ENCODE measurements around the gene RAI14. TPM values are rescaled to one million over a fixed set of nuclear protein-coding genes. Genes with fewer than 3 reads are reported as not detected.

Gene RAI14
- total RNA-seq, 4 donors from 2014 or later, result 1.1 to 3.6 (median 1.7) TPM

DNA sequence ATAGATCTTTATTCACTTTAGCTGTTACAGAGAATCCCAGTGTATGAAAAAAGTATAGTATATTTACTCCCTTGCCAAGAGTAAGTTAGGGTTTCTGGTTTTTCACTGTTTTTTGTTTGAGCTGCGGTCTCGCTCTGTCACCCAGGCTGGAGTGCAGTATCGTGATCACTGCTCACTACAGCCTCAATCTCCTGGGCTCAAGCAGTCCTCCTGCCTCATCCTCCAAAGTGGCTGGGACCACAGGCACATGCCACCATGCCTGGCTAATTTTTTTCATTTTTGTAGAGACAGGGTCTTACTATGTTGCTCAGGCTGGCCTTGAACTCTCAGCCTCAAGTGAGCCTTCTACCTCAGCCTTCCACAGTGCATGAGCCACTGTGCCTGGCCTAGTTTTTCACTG, 3.0 kb downstream of the RAI14 start:
- Histone ChIP-seq H3K4me1 (peaks cover 11 to 12% of the 10 kb centered on the region in 2 donors), H3K27me3 (peaks cover 11 to 21% (median 15%) of the 10 kb centered on the region in 3 donors), H3K4me3 (no peak overlapping the region), H3K27ac (no peak overlapping the region), H3K9me3 (no peaks in the 10 kb centered on the region), H3K36me3 (no peaks in the 10 kb centered on the region)
- TF ChIP-seq CTCF (IDR thresholded peaks at IDR 0.05 in 4 of 5, conservative IDR thresholded peaks at IDR 0.05 in 1 of 5) (no peak), POLR2A (IDR thresholded peaks at IDR 0.05) (no peak)
- intact Hi-C loops (cut with DNase I; ENCODE audit: low total_unique reads), result loop anchor here (5.0 to 10.0 kb wide), 2 partner anchors 178 to 266 kb away; partner anchors contain the start of genes DNAJC21 and TTC23L
- DNase-seq (no peak), ATAC-seq (no peak)
- in situ Hi-C loops (cut with MboI; ENCODE audit: low sequenced_read_pairs in 4 of 4), result no loop called here

DNA sequence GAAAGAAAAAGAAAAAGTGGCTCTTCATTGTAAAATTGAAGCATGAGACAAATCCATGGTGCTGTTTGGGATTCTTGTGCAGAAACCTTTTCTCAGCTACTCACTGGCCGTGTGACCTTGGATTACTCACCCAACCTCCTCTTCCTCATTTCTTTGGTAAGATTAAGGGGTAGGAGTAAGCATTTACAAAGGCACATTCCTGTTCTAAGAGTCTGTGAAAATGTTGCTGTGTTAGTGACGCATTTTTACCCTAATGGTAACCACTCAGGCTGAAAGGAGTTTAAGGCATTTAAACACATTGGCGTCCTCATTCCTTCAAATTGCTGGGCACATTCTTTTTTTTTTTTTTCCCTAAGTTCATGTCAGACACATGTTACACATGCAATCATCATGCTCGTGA, 4.3 kb downstream of the RAI14 start:
- no peak for TF ChIP-seq POLR2A (IDR thresholded peaks at IDR 0.05)
- no peak for TF ChIP-seq CTCF (IDR thresholded peaks at IDR 0.05 in 4 of 5, conservative IDR thresholded peaks at IDR 0.05 in 1 of 5)

DNA sequence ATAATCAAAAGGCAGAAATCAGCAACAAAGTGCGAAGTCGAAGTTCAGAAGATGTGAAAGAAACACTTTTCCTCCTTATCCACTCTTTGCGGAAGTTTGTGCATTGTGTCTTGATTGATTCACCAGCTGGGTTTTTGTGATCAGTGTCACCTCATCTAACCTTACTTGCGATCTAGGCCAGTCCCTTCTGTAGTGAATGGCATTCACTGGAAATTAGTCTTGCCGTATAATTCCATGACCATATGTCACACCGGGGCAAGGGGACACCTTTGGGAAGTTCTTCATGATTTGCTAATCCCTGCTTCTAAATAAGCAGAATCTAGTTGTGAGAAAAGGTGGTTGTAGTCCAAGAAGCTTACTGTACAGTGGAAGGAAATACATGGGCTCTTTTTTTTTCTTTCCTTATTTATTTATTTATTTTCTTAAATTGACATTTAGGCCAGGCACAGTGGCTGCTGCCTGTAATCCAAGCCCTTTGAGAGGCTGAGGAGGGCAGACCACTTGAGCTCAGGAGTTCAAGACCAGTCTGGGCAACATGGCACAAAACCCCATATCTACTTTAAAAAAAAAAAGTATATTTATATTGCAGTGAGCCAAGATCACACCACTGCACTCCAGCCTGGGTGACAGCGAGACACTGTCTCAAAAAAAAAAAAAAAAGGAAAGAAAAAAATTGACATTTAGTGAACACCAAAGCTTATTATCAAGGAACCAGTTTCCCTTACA, 7.8 kb downstream of the RAI14 start:
- TF ChIP-seq CTCF (IDR thresholded peaks at IDR 0.05 in 4 of 5, conservative IDR thresholded peaks at IDR 0.05 in 1 of 5) (no peak), POLR2A (IDR thresholded peaks at IDR 0.05) (no peak)
- no peaks in the 10 kb centered on the region for H3K4me1 ChIP-seq
- H3K4me3 ChIP-seq, result no peak overlapping the region
- no peaks in the 10 kb centered on the region for H3K9me3 ChIP-seq
- no peak for ATAC-seq
- in situ Hi-C loops (cut with MboI; ENCODE audit: low sequenced_read_pairs in 4 of 4) (no loop called here), intact Hi-C loops (cut with DNase I; ENCODE audit: low total_unique reads) (no loop called here)
- peaks cover 0 to 5% (median 4%) of the 10 kb centered on the region in 3 donors for H3K27me3 ChIP-seq
- DNase-seq, result no peak
- H3K27ac ChIP-seq, result no peak overlapping the region
- H3K36me3 ChIP-seq, result no peaks in the 10 kb centered on the region

More for the DNA sequence above, 4.3 kb downstream of the RAI14 start:
- Histone ChIP-seq H3K36me3 (no peaks in the 10 kb centered on the region), H3K27me3 (peaks cover 11 to 21% (median 15%) of the 10 kb centered on the region in 3 donors), H3K27ac (no peak overlapping the region), H3K4me3 (no peak overlapping the region), H3K9me3 (no peaks in the 10 kb centered on the region), H3K4me1 (peaks cover 11 to 12% of the 10 kb centered on the region in 2 donors)
- ATAC-seq, result no peak
- DNase-seq, result no peak
- in situ Hi-C loops (cut with MboI; ENCODE audit: low sequenced_read_pairs in 4 of 4) (no loop called here), intact Hi-C loops (cut with DNase I; ENCODE audit: low total_unique reads) (no loop called here)

DNA sequence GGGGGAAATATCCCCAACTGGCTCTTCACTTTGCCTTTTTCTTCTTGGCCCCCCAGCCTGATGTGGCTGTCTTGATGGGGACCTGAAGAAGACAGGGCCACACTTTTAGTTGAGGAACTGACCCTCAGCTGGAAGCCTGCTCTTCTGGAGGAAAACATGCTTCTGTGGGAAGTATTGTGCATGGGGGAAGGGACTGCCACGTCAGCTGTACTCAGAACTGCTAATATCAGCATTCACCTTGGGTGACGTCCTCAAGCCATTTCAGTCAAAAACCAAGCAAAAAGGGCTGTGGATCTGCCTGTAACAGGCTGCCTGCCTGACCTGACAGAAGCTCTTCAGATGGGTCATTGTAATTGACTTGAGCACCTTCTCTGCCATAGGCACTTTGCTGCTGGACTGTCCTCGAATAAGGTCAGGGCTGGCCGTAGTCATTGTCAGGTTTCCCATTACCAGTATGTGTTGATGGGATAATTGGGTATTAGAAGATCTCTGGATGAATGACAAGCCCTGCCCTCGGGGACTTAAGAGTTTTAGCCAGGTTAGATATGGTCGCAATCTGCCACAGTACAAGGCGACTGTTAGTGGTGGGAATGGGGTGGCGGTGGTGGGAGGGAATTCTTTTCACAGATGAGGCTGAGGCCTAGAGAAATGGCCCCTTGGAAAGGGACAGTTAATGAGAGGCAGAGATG, 10.4 kb downstream of the RAI14 start:
- no peaks in the 10 kb centered on the region for H3K4me1 ChIP-seq
- ATAC-seq (no peak), DNase-seq (no peak)
- H3K4me3 ChIP-seq, result no peak overlapping the region
- H3K27me3 ChIP-seq, result no peaks in the 10 kb centered on the region
- H3K36me3 ChIP-seq, result no peaks in the 10 kb centered on the region
- H3K27ac ChIP-seq, result no peak overlapping the region
- no peaks in the 10 kb centered on the region for H3K9me3 ChIP-seq
- intact Hi-C loops (cut with DNase I; ENCODE audit: low total_unique reads) (no loop called here), in situ Hi-C loops (cut with MboI; ENCODE audit: low sequenced_read_pairs in 4 of 4) (no loop called here)
- TF ChIP-seq POLR2A (IDR thresholded peaks at IDR 0.05), result no peak
- TF ChIP-seq CTCF (IDR thresholded peaks at IDR 0.05 in 4 of 5, conservative IDR thresholded peaks at IDR 0.05 in 1 of 5), result no peak
